GM21360 (cell line): ENCODE measurements around the gene CRISPLD2.
"Not testable (repeated sequence)": the region's sequence is repeated elsewhere in the genome, so short reads cannot be mapped to it uniquely, and the experiment has no call there.

ENCODE experiments used
- ATAC-seq: cut with Tn5 transposase; IDR thresholded peaks from one replicate; pipeline ENCODE4 v1.9.1; 2021; ENCODE audit warnings: mild to moderate bottlenecking, moderate library complexity; ENCODE audit not compliant: unreplicated experiment

The CRISPLD2 gene

DNA sequence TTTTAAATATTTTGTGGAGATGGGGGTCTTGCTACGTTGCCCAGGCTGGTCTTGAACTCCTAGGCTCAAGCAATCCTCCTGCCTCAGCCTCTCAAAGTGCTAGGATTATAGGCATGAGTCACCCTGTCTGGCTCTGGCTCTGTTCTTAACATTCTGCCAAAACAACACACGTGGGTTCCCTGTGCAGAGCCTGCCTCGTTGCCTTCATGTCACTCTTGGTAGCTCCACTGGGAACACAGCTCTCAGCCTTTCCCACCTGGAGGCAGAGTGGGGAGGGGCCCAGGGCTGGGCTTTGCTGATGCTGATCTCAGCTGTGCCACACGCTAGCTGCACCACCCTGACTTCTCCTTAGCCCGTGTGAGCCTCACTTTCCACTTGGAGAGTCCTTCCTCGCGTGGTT is 19.3 kb downstream of the CRISPLD2 start:
- ATAC-seq, result no peak

DNA sequence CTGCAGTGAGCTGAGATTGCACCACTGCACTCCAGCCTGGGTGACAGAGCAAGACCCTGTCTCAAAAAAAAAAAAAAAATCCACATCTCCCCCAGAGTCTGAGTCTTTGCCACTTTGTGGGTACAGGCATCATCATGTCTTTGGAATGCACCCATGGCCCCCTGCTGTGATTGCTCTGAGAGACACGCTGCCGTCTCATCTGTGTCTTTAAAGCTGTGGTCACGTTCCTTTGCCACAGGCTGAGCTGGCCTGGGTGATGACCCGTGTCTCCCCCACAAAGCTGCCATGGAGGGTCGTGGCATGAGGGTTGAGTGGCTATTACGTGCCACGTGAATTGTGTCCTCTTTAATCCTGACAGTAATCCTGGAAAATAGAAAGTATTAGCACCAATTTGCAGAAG is 20.2 kb downstream of the CRISPLD2 start:
- ATAC-seq, result no peak

DNA sequence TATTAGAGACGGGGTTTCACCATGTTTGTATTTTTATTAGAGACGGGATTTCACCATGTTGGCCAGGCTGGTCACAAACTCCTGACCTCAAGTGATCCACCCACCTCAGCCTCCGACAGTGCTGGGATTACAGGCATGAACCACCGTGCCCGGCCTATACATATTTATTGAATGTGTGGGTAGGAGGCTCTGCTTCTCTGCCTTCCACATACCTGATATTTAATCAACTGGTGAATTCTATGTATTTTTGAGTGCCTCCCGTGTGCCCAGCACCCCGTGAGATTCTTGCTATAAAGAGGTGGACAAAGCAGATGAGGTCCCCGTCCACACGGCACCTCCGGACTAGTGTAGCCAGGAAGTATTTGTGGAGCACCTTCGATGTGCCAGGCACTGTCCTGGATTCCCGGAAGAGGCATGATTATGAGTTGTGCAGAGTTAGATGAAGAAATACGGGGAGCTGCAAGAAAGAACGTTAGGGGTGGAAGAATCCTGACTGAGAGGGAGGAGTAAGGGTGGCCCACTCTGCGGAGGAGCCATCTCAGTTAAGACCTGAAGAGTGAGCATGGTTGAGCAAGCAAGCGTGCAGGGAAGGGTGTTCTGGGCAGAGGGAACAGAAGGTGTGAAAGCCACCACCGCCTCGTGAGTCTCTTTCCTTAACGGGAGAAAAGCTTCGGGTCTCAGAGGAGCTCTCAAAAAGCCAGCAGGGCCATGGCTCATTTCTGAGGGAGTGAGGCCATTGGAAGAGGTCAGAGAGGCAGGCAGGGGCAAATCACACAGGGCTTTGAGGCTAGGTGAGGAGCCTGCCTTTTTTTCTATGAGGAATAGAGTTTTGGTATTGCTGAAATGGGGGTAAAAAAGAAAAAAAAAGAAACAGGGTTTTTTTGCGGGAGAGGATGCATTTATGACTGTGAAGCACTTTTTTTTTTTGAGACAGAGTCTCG is 21.2 kb downstream of the CRISPLD2 start:
- no peak for ATAC-seq

DNA sequence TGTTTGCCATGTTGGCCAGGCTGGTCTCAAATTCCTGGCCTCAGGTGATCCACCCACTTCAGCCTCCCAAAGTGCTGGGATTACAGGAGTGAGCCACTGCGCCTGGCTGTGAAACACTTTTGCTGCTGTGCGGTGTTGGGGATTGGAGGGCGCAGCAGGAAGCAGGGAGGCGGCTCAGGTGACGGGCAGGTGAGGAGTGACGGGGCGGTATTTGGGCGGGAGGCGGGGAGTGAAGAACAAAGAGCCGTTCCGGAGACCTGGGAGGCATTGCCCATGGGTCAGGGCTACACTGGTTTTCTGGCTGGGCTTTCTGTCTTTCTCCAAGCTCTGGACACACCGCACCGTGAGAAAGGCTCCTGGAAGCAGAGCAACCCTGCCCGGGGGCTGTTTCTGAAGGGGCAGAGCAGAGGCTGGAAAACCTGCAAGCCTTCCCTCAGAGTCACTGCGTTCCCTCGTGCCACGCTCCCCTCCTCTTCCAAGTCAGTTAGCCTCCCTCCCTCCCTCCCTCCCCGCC is 22.1 kb downstream of the CRISPLD2 start:
- no peak for ATAC-seq

DNA sequence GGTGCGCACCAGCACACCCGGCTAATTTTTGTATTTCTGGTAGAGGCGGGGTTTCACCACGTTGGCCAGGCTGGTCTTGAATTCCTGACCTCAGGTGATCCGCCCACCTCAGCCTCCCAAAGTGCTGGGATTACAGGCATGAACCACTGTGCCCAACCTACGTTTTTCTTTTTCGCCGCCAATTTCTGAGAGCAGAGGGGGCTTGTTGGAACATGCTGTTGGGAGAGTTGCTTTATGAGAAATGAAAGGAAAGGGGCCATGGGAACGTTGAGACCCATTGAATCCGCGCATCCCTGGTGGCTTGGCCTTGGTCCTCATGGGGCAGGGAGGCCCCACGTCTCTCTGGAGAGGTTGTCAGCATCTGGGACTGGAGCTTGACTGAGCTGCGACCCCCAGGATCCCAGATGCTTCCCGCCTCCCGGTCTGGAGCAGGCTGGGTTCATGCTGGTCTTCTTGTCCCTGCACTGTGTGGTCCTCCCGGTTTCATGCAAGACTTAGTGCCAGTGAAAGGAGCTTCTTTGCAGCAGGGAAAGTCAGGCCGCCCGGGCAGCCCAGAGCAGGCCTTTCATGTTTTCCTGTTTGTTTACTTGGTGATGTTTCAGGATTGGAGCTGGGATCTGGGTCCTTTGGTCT is 22.8 kb downstream of the CRISPLD2 start:
- no peak for ATAC-seq

DNA sequence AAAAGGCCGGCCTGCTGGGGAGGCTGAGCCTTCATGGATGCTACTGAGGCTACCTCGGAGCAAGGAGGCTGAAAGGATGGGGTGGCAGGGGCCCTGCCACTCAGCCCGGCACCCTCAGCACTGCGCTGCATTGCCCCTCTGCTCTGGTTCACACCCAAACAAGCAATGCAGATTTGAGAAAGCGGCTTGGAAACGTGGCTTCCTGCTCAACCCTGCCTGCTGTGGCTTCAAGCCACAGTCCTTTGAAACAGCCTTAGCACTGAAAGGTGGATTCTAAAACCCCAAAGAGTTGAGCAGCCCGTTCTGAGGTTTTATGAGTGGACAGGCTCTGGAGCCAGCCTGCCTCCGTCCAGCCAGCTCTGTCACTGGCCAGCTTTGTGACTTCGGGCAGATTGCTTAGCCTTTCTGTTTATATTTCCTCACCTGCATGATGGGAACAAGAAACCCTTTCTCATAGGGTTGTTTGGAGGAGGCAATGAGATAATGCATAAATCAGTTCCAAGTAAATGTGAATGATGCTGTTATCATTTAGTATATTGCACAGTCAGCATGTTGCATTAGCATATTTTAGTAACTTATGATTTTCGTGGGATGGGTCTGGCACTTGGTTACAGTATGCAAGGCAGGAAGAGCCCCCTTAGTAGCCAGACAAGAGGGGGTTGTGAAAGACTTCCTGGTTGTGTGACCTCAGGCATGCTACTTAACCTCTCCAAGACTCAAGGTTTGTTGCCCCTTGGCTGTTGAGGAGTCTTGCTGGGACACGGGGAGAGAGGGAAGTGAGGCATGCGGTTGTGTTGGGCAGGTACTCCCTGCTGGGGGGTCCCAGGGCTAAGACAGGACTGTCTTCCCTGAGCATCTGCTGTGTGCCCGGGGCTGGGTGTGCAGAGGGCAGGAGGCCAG is 23.6 kb downstream of the CRISPLD2 start:
- no peak for ATAC-seq

DNA sequence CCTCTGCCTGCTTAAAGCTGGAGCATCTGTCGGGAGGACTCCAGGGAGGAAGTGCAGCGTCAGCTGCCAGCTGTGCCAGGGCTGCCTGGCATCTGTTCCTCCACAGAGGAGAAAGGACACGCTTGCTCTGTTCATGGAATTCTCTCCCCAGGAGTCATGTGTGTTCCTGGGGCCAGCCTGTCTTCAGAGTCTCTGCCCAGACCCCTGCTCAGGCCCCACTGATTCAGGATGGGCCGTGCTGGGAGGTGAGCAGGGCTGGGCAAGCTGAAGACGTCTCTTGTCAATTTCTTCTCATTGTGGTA is 24.2 kb downstream of the CRISPLD2 start:
- no peak for ATAC-seq

DNA sequence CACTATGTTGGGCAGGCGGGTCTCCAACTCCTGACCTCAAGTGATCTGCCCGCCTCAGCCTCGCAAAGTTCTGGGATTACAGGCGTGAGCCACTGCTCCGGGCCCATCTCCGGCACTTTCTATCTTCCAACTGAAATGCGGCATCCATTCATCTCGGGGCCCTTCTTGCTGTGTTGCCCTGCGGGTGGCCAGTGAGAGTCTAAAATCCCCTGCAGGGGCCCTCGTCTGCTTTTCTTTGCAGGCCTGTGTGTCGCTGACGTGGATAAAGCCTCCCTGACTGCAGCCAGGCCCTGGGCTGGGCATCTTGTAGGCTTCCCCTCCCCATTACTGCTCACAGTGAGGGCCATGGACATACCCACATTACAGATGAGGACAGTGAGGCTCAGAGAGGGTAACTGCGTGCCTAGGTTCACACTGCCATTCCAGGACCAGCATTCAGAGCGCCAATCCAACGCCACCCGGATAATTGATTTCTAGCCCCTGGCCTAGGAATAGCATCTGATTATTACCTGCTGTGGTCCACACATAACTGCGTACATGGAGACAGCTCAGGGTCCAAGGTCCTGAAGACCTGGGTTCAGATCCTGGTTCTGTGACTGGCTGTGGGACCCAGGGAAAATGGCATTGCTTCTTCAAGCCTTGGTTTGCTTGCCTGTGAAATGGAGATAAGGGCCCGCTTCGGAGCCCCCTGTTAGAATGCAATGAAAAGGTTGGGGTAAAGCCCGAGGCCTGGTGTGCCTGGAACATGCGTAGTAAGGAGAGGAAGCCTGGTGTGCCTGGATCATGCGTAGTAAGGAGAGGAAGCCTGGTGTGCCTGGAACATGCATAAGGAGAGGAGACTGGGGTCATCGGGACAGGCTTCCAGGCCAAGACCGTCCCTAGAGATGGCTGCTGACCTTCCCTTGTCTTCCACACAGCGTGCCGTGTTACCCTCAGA is 25.0 kb downstream of the CRISPLD2 start:
- no peak for ATAC-seq

DNA sequence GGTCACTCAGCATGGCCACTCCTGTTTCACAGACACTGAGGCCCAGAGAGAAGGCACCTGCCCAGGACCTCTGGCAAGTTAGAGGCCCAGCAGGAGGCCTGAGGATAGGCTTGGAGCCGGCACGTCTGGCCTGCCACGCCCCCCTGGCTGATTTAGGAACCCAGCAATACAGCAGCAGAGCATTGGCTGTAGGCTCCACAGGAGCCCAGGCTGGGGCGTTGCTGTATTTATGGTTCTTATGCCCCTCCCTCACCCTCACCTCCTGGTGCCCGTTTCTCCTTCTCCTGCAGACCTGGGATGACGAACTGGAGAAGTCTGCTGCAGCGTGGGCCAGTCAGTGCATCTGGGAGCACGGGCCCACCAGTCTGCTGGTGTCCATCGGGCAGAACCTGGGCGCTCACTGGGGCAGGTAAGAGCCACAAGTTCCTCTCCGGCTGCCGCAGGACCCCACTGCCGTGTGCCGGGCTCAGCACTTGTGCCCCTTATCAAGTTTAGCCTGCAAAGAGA is 25.8 kb downstream of the CRISPLD2 start:
- no peak for ATAC-seq

DNA sequence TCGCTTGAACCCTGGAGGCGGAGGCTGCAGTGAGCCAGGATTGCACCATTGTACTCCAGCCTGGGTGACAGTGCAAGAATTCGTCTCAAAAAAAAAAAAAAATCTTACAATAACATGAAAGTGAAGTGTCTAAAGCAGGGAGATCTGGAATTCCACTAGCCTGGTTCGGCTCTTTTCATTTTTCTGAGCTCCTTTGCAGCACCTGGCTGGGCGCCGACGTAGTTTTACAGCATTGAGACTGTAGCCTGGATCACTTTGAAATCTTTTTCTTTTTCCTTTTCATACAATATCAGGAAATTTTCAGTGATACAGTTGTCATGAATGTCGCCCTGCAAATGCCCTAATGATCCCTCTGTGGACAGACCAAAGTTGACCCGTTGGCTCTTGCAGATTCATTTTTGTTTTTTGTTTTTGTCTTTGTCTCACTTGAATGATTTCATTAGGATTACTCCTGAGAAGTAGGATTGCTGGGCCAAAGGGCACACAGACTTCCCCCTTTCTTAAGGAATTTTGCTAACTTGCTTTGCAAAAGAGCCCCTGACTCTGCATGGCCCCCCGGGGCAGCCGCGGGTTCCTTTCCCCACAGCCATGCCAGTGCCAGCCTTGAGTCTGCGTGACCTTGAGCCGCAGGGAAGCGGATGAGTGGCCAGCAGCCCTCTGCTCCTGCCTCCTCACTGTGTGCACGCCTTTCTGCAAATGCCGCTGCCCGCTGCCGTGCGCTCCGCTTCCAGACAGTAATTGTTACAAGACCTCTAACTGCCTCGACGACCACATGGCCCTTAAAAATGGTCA is 28.0 kb downstream of the CRISPLD2 start:
- no peak for ATAC-seq

DNA sequence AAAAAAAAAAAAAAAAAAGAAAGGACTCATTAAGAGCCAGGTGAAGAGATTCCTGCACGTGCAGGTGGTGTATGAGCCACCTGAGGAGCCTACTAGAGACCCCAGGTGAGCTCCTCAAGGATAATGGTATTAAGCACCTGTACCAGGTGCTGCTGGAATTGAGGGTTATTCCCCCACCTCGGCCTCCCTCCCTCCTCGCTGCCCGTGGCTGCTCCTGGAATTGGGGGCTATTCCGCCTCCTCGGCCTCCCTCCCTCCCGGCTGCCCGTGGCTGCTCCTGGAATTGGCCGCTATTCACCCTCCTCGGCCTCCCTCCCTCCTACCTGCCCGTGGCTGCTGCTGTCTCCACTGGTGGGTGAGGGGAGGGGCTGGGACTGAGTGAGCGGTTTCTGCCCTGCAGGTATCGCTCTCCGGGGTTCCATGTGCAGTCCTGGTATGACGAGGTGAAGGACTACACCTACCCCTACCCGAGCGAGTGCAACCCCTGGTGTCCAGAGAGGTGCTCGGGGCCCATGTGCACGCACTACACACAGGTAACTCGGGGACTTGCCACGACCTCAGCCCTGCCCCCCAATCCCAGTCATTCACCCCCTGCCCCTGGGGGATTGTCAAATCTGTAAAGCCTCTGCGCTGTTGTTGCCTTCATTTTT is 29.3 kb downstream of the CRISPLD2 start:
- no peak for ATAC-seq

DNA sequence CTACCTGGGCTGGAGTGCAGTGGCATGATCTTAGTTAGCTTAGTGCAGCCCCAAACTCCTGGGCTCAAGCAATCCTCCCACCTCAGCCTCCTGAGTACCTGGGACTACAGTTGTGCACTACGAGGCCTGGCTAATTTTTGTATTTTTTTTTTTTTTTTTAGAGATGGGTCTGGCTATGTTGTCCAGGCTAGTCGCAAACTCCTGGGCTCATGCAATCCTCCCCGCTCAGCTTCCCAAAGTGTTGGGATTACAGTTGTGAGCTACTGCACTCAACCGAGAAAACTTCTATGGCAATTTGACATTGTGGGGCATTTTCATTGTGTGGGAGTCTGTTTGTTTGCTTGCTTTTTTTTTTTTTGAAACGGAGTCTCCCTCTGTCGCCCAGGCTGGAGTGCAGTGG is 30.0 kb downstream of the CRISPLD2 start:
- no peak for ATAC-seq

DNA sequence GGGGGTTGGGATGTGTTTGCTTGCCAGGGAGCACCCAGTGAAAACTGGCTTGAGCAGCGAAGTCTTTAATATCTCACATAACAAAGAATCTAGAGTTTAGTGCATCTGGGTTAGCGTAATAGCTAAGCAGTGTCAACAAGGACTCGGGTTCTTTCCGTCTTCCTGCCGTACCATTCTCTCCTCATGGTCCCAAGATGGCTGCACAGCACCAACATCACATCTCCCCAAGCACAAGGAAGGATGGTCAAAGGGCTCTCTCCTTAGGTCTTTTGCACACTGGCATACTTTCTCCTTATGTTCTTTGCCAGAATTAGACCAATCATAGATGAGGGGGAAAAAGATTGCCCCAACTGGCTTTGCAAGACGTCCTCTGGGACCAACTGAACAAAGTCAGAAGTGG is 30.9 kb downstream of the CRISPLD2 start:
- no peak for ATAC-seq

DNA sequence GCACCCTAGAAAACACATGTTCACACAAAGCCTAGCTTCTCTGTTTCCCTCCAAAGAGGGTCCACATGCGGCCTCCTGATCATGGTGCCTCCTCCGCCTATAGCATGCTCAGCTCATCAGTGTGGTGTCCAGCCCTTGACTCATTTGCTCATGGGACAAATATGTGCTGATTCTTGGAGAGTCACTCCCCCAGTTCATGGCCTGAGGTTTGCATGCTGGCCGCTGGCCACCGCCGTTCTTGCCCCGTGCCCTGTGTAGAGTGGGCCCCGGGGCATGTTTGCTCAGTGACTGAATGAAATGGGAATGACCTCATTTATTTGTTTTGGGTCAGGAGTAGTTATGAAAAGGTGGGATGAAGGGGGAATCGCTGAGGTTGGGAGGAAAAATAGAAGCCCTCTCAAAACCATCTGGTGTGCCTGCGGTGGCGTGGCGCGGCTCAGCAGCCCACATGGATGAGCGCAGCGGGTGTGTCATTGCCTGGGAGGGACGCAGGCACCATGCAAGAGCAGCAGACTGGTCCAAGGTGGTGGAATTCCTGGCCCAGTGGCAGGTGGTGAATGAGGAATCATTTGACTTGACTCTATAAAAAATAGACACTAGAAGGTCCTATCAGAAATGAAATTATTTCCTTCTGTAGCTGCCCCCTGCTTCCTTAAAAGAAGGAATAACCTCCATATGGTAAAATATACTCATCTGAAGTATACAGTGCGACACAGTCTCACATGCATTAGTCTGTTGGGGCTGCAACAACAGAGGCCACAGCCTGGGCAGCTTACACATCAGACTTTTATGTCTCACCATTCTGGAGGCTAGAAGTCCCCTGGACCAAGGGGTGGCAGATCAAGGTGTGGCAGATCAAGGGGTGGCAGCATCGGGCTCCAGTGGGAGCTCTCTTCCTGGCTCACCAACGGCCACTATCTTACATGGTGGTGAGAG is 31.7 kb downstream of the CRISPLD2 start:
- no peak for ATAC-seq

DNA sequence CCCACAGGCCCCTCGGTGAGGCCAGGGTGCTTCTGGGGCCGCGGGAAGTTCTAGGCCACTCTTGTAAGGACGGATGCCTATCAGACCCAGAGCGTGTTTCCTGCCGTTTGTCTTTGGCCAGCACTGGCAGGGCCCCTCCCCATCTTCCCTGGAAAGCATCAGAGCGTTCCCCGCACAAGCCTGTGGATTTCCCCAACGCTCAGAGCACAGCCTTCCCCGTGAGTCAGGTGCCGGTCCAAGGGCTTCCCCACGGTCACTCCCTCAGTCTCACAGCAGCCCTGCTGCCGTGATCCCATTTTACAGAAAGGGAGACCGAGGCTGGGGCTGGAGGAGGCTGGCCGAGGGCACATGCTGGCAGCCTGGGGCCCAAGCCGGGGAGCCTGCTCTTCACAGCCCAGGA is 33.7 kb downstream of the CRISPLD2 start:
- no peak for ATAC-seq

DNA sequence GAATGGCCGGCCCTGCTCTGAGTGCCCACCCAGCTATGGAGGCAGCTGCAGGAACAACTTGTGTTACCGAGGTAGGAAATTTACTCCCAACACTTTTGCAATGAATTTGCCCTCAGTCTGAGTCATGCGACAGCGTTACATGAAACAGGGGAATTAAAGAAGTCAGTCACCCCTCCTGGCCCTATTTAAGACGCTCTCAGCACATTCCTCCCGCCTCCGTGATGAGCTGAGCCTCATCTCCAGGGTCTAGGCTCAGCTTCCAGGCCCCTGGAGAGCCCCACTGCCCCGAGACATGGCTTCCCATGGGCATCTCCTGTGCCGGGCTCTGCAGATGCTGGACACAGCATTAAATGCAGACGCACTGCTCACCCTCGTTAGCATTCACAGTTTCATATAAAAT is 35.0 kb downstream of the CRISPLD2 start:
- no peak for ATAC-seq

DNA sequence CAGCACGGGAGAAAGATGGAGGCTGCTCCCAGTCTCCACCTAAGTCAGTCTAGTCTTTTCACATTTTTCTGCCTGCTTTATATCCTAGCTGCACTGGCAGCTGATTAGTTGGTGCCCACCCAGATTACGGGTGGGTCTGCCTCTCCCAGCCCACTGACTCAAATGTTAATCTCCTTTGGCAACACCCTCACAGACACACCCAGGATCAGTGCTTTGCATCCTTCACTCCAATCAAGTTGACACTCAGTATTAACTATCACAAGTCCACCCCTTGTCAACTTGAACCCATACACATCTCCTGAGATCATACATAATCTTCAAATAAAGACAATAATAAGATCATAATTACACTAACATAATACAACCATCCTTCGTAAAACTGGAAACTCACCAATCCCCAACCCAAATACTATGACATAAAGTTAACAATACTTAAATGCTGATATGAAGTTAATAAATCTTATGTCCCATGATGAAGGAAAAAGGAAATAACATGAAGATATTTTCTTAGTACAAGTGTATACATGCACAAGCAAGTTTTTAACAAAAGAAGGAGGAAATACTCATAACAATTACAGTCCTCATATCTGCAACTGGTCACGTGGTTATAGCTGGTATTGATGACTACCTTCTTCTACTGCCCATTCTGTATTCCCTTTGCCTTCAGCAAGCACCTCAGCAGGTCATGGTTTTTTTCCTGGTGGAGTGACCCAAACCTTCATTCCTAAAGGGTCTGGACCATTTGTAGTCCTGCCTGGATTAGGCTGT is 35.8 kb downstream of the CRISPLD2 start:
- not testable (repeated sequence) for ATAC-seq
